ENCODE data around the gene NPHS2.

Gene NPHS2

DNA sequence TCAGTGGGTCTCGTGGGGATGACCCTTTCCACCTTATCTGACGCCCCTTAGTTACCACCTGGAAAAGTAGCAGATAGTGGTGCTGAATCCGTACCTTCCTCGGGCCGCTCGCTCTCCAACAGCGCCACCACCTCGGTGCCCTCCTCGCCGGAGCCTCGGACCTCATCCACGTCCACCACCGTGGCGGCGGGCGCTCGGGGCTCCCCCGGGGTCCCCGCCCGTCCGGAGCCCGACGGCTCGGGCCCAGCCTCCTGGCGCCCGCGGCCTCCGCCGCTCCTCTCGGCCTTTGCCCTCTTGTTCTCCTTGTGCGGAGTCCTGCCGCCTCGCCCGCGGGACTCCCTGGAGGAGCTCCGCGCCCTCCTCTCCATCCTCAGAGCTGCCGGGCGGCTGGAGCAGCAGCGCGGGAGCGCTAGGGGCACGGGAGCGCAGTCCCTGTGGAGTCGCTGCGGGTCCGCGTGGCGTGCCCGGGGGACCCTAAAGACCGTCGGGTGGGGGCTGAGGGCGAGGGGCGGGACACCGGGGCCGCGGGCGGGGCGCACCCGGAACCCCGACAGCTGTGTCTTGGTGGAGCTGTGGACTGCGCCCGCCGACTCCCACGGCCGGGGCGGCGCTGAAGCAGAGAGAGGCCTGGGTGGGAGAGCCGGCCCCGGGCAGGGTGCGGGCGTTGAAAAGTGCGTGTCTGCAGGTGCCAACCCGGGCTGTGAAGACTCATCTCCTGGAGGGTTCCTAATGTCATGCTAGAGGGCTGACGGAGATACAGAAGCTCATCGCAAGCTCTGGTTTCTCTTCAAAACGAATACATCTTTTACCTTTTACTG is at the start of gene NPHS2:
TSS of gene NPHS2 (minus strand) at position 452 of the 818 bp plus-strand sequence. CDS start at position 368, 84 bp downstream.
- no peak for DNase-seq

DNA sequence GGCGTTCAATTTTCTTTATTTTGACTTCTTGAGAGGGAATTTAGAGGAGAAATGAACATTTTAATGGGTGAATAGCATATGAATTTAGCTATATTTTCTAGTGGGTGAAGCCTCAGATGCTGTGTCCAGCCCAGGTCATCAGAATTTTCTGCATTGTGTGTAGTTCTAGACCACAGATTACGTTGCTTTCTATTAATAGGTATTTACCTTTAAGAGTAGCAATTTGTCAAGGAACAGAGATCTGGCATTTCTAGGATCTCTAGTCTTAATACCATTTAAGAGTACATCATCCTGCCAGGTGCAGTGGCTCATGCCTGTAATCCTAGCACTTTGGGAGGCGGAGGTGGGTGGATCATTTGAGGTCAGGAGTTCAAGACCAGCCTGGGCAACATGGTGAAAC is 36.6 kb upstream of the NPHS2 start:
- DNase-seq = no peak

DNA sequence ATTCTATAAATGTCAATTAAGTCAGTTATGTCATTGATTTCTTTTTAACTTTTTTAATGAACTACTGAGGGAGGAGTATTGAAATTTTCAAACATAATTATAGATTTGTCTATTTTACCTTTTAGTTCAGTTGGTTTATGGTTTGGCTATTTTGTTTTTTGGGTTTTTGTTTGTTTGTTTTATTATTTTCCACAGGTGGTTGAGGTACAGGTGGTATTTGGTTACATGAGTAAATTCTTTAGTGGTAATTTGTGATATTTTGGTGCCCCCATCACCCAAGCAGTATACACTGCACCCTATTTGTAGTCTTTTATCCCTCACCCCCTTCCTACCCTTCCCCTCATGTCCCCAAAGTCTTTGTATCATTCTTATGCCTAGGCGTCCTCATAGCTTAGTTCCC is 25.3 kb upstream of the NPHS2 start:
- DNase-seq = no peak

DNA sequence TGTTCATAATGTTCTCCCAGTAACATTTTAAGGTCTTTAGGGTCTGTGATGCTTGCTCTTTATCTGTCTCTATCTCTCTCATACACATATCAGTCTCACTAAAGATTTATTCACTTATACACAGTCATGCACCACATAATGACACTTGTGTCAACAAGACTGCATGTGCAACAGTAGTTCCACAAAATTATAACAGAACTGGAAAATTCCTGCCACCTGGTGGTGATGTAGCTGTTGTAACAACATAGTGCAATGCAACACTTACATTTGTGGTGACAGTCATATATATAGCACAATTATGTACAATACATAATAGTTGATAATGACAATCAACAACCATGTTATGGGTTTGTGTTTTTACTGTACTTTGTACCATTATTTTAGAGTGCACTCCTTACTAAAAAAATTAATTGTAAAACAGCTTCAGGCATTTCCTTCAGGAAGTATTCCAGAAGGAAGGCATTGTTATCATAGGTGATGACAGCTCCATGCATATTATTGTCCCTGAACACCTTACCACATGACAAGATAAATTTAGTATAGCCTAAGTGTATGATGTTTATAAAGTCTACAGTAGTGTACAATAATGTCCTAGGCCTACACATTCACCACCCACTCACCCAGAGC is 24.0 kb upstream of the NPHS2 start:
- DNase-seq = no peak

DNA sequence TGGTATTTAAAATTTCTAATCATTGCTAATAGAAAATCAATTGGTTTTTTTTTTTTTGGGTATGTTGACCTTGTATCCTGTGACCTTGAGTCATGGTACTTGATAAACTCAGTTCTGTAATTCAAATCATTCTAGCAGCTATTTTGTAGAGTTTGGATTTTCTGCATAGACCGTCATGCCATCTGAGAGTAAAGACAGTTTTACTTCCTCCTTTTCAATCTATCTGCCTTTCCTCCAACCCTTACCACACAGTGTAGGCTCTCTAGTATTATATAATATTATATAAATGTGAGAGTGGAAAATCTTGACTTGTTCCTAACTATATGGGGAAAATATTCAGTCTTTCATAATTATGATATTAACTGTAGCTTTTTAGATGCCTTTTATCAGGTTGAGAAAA is 22.9 kb upstream of the NPHS2 start:
- DNase-seq = no peak

DNA sequence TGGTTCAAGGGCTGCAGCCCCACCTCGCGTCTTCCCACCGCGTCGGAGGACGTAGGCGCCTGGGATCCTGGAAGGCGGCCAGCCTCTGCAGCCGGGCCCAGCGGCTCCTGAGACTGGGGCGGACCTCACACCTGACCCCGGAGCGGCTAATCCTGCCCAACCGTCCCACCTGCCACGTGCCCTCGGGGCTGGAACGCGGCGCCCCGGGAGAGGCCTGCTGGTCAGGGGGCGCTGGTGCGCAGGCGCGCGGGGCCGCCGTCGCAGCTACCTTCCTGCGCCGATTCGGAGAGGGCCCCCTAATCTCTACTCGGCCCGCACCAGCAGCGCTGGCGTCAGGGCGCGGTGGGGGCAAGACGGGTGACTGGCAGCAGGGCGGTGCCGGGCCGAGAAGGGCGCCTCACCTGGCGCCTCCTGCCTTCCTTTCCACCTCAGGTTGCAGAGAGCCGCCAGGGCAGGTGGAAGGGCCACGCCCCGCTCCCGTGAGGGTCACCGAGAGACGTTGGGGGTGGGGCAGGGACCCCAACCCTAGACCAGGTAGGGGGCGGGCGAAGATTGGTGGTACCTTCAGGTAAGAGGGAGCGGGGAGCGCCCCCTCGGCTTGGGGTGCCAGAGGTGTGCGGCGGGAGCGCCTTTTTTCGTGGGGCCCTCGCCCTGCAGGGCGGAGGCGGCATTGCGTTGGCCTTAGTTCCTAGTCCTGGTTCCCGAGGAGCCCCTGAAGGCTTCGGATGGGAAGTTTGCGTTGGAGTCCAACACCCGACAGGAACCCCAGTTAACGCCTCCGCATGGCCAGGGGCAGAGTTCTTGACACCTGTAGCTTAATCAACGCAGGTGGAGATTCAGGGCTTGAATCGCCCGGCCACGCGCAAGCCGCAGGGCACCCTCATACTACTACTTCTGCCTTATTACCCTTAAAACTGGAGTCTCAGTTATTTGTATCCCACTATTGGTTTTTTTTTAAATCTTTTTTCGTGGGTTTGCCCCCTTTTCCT is 16.1 kb upstream of the NPHS2 start, which contains the start of gene TDRD5:
TSS of gene TDRD5 (plus strand) at position 241 of the 989 bp plus-strand sequence. CDS start 784 bp downstream, outside the sequence.
- DNase-seq = no peak

DNA sequence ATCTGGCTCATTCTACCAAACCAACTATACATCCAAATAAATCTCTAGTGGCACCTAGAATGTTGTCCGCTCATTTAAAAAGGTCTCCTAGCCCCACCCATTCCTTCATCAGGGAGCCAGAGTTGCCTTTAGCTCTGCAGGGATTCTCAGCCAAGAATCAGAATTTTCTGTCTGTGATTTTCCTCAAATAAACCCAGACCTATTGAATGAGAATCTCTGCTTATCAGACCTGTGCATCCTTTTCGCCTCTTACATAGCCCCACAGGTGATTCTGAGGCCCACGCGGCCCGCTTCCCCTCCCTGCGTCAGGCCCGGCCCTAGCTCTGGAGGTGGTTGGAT is 15.5 kb upstream of the NPHS2 start:
- no peak for DNase-seq

DNA sequence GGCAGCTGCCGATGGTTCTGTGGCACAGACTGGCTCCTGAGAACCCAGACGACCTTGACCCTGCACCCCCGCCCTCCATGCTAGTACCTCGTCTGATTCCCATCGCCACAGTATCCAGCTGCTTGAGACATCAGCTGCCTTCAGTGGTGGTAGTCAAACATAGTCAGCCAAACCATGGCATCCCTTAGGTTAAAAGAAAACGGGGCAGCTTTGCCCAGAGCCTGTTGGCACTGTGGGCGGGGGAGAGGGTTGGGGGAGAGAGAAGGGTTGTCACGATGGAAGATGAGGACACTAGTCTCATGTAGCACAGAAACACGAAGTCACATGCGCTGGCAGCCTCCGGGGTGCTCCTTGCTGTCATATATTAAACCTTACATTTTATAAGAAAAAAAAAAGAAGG is 14.9 kb upstream of the NPHS2 start:
- no peak for DNase-seq

DNA sequence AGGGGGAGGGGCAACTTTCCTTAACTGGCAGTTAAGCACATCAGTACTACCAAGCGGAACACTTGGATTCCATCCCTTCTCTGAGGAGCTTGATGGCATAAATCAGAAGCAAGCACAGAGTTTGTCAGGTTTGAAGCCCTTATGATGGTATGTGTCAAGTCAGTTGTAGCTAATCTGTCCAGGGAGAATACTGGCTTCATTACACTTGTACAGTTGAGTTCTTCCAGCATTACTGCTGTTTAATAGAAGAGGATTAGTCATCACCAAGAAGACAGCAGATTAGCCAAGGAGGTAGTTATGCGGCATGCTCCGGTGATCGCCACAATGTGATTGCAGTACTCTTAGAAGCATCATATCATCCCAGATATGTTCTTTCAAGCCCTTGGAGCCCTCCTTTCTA is 13.8 kb upstream of the NPHS2 start:
- DNase-seq = no peak

DNA sequence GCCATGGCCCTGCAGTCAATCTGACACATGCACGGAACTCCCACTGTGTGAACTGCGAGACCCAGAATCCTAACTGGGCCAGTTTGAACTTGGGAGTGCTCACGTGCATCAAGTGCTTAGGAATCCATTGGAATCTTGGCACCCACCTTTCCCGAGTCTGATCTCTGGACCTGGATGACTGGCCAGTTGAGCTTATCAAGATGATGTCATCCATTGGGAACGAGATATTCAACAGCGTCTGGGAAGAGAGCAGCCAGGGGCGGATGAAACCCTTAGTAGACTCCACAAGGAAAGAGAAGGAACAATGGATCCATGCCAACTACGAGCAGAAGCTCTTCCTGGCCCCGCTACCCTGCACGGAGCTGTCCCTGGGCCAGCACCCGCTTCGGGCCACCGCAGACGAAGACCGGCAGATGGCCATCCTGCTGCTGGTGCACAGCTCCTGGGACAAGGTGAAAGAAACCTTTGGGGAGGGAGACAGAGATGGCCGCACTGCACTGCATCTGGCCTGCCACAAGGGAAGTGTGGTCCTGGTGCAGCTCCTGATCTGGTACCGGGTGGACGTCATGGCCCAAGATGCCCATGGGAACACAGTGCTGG is 12.8 kb upstream of the NPHS2 start:
- no peak for DNase-seq

DNA sequence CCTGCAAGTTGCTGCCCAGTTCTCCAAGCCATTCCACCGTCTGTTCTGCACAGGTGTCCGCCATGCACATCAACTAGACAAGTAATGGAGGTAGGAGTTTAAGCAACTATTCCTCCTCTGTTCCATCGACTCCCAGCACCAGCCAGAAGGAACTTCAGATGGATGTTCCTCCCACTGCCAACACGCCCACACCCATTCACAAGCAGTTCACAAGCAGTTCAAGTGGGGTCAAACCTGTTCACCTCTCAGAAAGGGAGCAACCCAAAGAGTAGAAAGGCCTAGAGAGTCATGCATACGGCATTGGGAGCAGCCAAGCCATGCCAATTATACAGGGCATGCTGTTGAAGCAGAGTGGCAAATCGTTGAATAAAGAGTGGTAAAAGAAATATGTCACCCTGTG is 11.6 kb upstream of the NPHS2 start:
- DNase-seq = no peak

DNA sequence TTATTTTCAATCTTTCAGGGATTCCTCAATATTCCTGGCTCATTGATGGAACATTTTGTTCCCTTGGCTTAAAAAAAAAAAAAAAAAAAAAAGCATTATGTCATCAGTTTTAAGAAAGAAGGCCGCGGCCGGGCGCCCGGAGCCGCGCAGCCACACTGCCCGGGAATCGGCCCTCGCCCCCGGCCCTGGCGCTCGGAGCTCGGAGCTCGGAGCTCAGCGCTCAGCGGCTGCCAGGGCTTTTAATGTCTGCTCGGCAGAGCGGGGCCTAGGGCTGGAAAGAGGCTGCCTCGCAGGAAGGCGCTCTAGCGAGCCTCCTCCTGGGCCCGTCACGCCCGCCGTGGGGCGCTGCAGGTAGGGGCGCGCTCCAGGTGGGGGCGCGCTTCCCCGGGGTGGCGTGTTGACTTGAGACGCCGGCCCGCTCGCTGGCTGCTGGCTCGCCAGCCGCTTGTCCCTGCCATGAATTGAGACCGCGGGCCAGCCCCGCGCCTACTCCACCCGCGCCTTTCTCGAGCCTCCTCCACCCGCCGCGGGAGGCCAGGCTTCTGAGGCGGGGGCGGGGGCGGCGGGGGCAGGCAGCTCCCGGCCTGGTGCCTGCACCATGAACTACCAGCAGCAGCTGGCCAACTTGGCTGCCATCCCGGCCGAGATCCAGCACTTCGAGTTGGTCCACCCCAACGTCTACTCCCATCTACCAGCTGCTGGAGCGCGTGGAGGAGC is 10.5 kb upstream of the NPHS2 start:
- no peak for DNase-seq

DNA sequence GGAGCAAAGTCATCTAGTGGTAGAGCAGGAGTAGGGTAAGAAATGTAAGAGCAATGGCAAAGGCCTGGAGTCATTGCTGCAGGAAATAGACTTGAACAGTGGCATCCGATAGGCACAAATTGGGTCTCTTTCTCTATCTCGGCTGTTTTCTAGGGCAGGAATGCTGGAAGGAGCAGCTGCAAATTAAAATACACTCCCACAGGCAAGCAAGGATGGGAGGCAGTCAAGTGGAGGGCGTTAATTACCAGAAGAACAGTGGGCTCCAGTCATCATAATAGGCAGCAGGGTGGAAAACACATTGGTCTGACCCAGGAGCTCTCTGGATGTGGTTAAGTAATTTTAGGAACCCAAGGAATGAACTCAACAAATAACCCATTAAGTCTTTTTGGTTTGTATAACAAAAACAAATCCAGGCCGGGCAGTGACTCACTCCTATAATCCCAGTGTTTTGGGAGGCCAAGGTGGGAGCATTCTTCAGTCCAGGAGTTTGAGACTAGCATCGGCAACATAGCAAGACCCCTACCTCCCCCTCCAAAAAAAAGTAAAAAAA is 8.1 kb upstream of the NPHS2 start:
- DNase-seq = no peak

DNA sequence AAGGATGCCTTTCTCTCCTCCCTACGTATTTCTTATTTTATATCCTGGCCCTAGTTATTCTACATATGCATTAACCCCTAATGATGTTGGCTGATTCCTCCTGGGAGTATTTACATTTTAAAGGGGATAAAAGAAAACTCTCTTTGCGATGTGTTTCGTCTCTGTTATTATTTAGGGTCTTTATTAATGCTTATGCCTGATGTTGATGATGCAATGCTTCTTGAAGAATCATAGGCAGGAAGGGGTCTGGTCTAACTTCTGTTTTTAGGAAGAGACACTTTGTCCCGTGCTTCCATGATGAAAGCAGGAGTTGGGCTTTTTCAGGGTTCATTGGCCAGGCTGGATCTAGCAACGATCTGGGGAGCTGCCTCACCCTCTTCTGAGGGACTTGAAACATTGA is 761 bp upstream of the NPHS2 start:
- no peak for DNase-seq

DNA sequence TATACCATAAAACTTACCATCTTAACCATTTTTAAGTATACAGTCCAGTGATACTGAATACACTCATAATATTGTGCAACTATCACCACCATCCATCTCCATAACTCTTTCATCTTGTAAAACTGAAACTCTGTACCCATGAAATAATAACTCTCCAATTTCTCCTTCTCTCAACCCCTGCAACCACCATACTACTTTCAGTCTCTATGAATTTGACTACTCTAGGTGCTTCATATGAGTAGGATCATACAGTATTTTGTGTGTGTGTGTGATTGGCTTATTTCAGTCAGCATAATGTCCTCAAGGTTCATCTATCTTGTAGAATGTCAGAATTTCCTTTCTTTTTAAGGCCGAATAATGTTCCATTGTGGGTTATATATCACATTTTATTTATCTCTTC is 17.7 kb downstream of the NPHS2 start:
- no peak for DNase-seq

DNA sequence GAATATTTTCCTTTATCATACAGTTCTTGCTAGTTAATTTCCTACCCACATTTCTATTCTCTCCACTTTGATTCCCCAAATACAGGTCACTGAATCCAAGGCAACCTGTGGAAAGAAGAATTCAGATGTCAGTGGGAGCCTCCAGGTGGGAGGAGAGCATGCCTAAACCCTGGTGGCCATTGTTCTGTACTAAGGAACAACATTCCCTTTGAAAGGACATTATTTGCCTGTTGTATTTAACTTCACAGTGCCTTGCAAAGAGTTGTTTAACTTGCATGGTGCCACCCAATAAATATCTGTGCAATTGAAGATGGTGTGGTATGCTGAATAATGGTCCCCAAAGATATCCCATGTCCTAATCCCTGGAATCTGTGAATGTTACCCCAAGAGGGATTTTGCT is 21.3 kb downstream of the NPHS2 start:
- no peak for DNase-seq

DNA sequence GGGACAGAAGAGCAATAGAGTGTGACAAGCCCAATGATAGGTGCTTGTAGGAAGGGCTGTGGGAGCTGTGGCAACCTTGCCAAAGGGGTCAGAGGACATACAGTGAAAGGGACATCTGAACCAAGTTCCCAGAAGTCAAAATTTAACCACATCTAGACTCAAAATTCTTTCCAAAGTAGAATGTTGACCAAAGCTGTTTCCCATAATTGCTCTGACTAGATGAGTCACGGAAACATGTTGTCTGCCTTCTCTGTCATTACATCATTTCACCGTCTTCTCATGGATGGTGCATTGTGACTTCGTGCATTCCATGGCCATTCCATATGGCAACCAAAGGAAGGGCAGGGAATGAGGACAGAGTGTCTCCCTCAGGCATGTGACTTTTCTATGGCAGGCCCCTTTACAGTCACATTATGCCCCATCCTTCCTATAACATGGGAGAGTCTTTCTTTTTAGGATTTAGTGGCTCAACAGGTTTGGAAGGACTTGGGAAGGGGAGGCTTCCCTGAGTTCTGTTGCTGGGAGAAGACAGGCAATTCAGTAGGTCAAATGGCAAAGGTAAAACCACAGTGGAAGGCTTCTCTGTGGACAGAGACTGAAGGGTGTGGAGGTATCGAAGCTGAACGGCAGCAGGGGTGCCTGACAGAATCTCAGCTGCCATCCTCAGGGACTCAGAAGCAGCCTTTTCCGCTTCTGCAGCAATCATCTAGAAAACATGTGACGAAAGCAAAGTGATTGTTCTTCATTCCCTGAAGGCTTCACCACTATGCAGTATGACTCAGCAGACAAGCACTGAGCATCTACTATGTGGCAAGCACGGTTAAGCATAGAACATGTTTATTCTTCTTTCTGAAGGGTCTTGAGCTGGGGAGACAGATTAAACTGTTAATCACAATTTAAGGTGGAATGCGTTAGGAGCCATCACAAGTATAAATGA is 24.7 kb downstream of the NPHS2 start:
- no peak for DNase-seq

DNA sequence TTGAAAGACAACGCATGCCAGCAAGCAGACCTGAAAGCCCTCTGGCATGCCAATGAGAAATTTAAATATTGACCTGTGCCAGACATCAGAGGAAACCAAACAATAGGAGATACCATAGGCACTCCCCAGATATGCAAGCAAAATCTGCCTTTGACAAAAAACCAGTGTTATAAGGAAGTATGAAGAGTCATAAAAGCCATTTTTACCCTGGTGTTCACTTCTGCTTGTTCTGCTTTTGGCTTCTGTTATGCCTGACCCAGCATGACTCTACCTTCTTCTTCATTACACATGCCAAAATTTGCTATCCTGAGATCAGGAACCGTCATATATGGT is 26.4 kb downstream of the NPHS2 start:
- DNase-seq = no peak

DNA sequence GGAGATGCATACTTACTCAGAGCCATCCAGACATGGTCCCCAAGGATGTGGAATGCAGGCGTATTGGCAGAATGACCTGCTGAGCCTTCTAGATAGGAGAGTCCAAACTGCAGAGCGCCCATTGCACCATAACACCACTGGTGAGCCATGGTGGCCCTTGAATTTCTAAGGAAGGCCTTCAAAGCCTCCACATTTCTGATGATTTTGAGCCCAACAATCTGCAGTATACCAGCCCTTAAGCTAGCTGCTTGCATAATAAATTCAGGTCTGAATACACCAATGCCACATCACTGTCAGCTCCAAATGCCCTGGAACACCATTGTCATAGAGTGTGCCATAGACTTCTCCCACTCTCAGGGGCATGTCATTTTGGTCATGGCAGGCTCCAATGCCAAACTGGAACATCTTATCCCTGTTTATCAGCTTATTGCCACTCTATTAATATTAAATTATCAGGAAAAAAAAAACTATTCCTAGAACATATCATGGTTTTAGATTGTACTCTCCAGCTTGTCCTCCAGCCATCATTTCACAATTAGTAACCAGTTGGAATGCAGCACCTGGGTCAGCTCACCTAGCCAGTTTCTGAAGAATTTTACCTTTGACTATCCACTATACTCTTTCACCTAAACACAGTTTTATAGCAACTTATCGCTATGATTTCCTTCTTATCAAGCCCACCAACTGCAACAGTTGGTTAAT is 26.9 kb downstream of the NPHS2 start:
- no peak for DNase-seq

DNA sequence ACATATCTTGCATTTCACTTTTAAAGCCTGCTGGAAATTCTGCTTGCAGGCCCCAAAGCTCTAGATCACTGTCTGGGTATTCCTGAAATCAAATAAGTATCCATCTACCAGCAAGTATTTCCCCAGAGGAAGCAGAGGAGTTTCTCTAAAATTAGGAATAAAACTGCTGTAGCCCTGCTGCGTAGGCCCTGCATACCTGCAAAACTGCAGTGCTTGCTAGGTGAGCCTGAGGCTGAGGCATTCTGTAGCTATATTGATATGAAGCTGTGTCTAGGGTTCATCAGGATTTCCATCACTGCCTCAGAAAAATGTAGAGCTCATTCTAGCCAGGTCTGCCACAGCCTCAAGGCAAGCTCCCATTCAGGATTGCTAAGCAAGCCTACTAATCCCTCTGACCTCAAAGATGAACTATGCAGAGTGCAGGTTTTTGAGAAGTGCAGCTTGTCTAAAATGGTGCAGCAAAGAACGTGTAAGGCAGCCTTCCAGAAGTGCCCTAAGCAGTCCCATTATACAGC is 28.7 kb downstream of the NPHS2 start:
- DNase-seq = no peak
